GM23338 (cell line): ENCODE results near the gene PRPF18.

ENCODE experiments used
- CREB1 ChIP-seq: fragments of 250-450 bp; sonication (Bioruptor Pico); IDR thresholded peaks from 2 replicates; pipeline ENCODE4 v1.5.0; 2020; ENCODE audit warnings: low read depth, mild to moderate bottlenecking, moderate library complexity
- EZH2 ChIP-seq: fragments of 200-600 bp; sonication (generic); IDR thresholded peaks from one replicate; pipeline ENCODE4 v1.8.0; 2017; ENCODE audit warnings: antibody characterized with exemption, mild to moderate bottlenecking, low read depth; ENCODE audit not compliant: unreplicated experiment
- EZH2phosphoT487 ChIP-seq: fragments of 200-600 bp; sonication (generic); IDR thresholded peaks from one replicate; pipeline ENCODE4 v1.8.1; 2018; ENCODE audit warnings: antibody characterized with exemption; ENCODE audit not compliant: unreplicated experiment
- JUNB ChIP-seq: IDR thresholded peaks from one replicate; pipeline ENCODE4 v1.6.1; 2016; ENCODE audit warnings: antibody characterized with exemption; ENCODE audit not compliant: unreplicated experiment
- NANOG ChIP-seq: IDR thresholded peaks from 2 replicates; pipeline ENCODE4 v1.6.1; 2016; ENCODE audit warnings: antibody characterized with exemption, borderline replicate concordance
- POLR2AphosphoS5 ChIP-seq: IDR thresholded peaks from 2 replicates; pipeline ENCODE4 v1.6.1; 2016; ENCODE audit warnings: antibody characterized with exemption, low read depth
- STAT1 ChIP-seq: IDR thresholded peaks from one replicate; pipeline ENCODE4 v1.6.1; 2016; ENCODE audit warnings: antibody characterized with exemption; ENCODE audit not compliant: unreplicated experiment
- ZNF331 ChIP-seq: fragments of 250-450 bp; sonication (Bioruptor Pico); IDR thresholded peaks from 2 replicates; pipeline ENCODE4 v1.5.0; 2020; ENCODE audit warnings: low read depth, mild to moderate bottlenecking, moderate library complexity
- TF ChIP-seq, protein P1 (sequence below), 2 experiments: fragments of 200-600 bp in 1 of 2; sonication (generic) in 1 of 2; conservative IDR thresholded peaks; 2 replicates each; pipeline versions ENCODE4 v1.5.1 to v1.6.1; 2016 to 2017; ENCODE audit warnings: antibody characterized with exemption in 2 of 2, low read depth in 2 of 2, mild to moderate bottlenecking in 2 of 2, moderate library complexity in 1 of 2
- TF ChIP-seq, protein P2 (sequence below): IDR thresholded peaks from one replicate; pipeline ENCODE4 v1.6.1; 2018; ENCODE audit warnings: antibody characterized with exemption; ENCODE audit not compliant: unreplicated experiment

DNA sequence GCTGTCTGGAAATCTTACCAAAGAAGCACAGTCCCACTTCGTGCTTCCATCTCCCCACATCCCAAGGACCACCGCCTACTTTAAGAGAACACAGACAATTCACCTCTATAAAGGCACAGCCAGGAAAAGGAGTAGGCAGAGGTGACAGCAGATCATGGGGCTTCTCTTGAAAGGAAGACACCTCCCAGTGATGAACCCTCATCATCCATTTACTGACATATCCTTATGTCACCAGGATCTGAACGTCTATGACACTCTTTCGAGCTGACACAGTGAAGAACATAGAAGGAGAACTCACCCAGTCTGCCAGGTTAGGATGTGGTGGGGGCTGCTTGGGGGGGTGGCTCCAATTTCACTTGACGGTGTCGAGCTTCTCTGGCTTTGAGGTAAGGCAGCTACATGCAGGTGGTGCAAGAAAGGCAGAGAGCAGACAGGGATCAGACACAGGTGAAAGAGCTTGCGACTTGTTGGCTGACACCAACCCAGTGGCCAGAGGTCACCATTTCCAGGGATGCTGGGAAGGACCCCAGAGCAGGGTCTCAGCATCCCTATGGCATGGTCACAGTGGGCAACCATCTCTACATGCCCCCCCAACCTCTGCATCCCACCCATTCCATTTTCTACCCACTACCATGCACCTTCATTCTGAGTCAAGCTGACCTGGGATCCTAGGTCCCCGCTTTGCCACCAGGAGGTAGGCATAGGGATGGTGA is 67.5 kb downstream of the PRPF18 start:
- TF ChIP-seq EZH2 (no peak), POLR2AphosphoS5 (no peak), EZH2phosphoT487 (no peak), STAT1 (no peak), JUNB (no peak), CREB1 (CRISPR knock-in tag) (no peak), ZNF331 (CRISPR knock-in tag) (no peak), NANOG (no peak)
- TF ChIP-seq, protein P1, sequence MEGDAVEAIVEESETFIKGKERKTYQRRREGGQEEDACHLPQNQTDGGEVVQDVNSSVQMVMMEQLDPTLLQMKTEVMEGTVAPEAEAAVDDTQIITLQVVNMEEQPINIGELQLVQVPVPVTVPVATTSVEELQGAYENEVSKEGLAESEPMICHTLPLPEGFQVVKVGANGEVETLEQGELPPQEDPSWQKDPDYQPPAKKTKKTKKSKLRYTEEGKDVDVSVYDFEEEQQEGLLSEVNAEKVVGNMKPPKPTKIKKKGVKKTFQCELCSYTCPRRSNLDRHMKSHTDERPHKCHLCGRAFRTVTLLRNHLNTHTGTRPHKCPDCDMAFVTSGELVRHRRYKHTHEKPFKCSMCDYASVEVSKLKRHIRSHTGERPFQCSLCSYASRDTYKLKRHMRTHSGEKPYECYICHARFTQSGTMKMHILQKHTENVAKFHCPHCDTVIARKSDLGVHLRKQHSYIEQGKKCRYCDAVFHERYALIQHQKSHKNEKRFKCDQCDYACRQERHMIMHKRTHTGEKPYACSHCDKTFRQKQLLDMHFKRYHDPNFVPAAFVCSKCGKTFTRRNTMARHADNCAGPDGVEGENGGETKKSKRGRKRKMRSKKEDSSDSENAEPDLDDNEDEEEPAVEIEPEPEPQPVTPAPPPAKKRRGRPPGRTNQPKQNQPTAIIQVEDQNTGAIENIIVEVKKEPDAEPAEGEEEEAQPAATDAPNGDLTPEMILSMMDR (conservative IDR thresholded peaks at IDR 0.05; ENCODE audit: low read depth in 2 of 2): no peak
- TF ChIP-seq, protein P2, sequence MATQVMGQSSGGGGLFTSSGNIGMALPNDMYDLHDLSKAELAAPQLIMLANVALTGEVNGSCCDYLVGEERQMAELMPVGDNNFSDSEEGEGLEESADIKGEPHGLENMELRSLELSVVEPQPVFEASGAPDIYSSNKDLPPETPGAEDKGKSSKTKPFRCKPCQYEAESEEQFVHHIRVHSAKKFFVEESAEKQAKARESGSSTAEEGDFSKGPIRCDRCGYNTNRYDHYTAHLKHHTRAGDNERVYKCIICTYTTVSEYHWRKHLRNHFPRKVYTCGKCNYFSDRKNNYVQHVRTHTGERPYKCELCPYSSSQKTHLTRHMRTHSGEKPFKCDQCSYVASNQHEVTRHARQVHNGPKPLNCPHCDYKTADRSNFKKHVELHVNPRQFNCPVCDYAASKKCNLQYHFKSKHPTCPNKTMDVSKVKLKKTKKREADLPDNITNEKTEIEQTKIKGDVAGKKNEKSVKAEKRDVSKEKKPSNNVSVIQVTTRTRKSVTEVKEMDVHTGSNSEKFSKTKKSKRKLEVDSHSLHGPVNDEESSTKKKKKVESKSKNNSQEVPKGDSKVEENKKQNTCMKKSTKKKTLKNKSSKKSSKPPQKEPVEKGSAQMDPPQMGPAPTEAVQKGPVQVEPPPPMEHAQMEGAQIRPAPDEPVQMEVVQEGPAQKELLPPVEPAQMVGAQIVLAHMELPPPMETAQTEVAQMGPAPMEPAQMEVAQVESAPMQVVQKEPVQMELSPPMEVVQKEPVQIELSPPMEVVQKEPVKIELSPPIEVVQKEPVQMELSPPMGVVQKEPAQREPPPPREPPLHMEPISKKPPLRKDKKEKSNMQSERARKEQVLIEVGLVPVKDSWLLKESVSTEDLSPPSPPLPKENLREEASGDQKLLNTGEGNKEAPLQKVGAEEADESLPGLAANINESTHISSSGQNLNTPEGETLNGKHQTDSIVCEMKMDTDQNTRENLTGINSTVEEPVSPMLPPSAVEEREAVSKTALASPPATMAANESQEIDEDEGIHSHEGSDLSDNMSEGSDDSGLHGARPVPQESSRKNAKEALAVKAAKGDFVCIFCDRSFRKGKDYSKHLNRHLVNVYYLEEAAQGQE: no peak
